Nephron (organoid): ENCODE measurements around the gene TCTN2.

Source experiments
- H3K27ac Mint-ChIP-seq, 3 experiments: 2 replicates each; pipeline ENCODE4 v1.8.0; 2020; ENCODE audit warnings: mixed read lengths in 3 of 3, mild to moderate bottlenecking in 2 of 3, moderate library complexity in 1 of 3
- H3K27me3 Mint-ChIP-seq: 2 replicates; pipeline ENCODE4 v1.8.0; 2021; ENCODE audit warnings: low read depth, mild to moderate bottlenecking, moderate library complexity, mixed read lengths
- H3K36me3 Mint-ChIP-seq: 2 replicates; pipeline ENCODE4 v1.8.0; 2020; ENCODE audit warnings: low read depth, mixed read lengths
- H3K4me1 Mint-ChIP-seq: 2 replicates; pipeline ENCODE4 v1.8.0; 2020; ENCODE audit warnings: mixed read lengths
- H3K4me3 Mint-ChIP-seq, 3 experiments: 2 replicates each; pipeline ENCODE4 v1.8.0; 2020; ENCODE audit warnings: mild to moderate bottlenecking in 3 of 3, mixed read lengths in 3 of 3, moderate library complexity in 2 of 3
- H3K9me3 Mint-ChIP-seq: 2 replicates; pipeline ENCODE4 v1.8.0; 2020; ENCODE audit warnings: mixed read lengths
- TF ChIP-seq, protein P1 (sequence below), 3 experiments: fragments of 200-600 bp; sonication (generic); IDR thresholded peaks; one replicate each; pipeline ENCODE4 v1.5.0; 2021; ENCODE audit warnings: antibody characterized with exemption in 3 of 3; ENCODE audit not compliant: unreplicated experiment in 3 of 3

TCTN2 gene

DNA sequence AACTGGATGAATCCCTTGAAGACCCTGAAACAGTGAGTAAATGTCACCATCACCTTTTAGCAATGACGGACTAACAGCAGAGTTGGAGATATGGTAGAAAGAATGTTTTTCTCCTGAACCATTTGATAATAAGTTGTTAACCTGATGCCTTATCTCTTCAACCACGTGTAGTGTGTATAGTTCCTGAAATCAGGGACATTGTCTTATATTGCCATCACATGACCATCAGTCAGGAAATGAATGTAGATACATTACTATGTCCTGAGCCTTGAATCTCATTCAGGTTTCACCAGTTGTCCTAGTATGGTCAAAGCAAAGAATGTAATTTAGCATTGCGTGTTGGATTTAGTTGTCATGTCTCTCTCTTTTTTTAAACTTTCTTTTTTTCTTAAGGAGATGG lies 57.0 kb downstream of the TCTN2 start:
- Mint-ChIP-seq H3K27ac (no peak overlapping the region), H3K9me3 (no peaks in the 10 kb centered on the region), H3K4me3 (no peak overlapping the region), H3K27me3 (no peaks in the 10 kb centered on the region), H3K4me1 (no peaks in the 10 kb centered on the region), H3K36me3 (peaks cover 63% of the 10 kb centered on the region)
- TF ChIP-seq, protein P1, sequence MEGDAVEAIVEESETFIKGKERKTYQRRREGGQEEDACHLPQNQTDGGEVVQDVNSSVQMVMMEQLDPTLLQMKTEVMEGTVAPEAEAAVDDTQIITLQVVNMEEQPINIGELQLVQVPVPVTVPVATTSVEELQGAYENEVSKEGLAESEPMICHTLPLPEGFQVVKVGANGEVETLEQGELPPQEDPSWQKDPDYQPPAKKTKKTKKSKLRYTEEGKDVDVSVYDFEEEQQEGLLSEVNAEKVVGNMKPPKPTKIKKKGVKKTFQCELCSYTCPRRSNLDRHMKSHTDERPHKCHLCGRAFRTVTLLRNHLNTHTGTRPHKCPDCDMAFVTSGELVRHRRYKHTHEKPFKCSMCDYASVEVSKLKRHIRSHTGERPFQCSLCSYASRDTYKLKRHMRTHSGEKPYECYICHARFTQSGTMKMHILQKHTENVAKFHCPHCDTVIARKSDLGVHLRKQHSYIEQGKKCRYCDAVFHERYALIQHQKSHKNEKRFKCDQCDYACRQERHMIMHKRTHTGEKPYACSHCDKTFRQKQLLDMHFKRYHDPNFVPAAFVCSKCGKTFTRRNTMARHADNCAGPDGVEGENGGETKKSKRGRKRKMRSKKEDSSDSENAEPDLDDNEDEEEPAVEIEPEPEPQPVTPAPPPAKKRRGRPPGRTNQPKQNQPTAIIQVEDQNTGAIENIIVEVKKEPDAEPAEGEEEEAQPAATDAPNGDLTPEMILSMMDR (IDR thresholded peaks at IDR 0.05; ENCODE audit: unreplicated experiment in 3 of 3) = no peak

DNA sequence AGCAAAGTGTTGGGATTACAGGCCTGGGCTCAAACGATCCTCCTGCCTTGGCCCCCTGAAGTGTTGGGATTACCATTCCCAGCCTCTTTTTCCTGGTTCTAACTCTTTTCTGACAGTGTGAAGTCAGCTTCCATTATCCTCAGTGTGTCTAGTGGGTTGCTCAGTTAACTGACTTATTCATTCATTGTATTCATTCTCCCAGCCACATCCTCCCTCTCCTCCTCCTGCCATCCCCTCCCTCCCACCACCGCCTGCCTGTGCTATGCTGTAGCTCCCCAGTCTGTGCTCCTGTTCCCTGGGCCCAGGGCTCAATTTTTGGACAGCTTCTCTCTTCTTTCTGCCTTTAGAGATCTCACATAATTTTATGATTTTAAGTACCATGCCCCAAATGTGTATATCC lies 60.7 kb downstream of the TCTN2 start:
- Mint-ChIP-seq H3K4me1 (no peaks in the 10 kb centered on the region), H3K36me3 (peaks cover 77% of the 10 kb centered on the region), H3K27me3 (no peaks in the 10 kb centered on the region), H3K27ac (no peak overlapping the region), H3K9me3 (no peaks in the 10 kb centered on the region), H3K4me3 (no peak overlapping the region)
- TF ChIP-seq, protein P1 (IDR thresholded peaks at IDR 0.05; ENCODE audit: unreplicated experiment in 3 of 3) = no peak

DNA sequence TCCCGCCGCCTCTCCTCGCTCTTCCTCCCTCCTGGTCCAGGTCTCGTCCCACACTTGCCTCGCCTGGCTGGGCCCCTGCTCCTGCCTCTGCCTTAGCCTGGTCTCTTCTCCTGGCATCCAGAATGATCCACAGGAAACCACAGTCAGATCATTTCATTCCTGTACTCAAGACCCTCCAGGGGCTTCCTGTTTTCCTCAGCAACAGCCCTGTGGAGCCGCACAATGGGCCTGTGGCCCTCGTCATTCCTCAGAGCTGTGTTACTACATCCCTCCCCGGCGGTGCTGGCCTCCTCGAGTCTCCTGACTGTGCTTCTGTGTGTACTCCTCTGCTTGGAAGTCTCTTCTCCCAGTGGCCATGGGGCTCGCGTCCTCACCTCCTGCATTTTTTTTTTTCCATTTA lies 61.3 kb downstream of the TCTN2 start:
- Mint-ChIP-seq H3K27me3 (no peaks in the 10 kb centered on the region), H3K4me1 (no peaks in the 10 kb centered on the region), H3K4me3 (no peak overlapping the region), H3K27ac (no peak overlapping the region), H3K9me3 (no peaks in the 10 kb centered on the region), H3K36me3 (peaks cover 81% of the 10 kb centered on the region)
- TF ChIP-seq, protein P1 (IDR thresholded peaks at IDR 0.05; ENCODE audit: unreplicated experiment in 3 of 3) = no peak

DNA sequence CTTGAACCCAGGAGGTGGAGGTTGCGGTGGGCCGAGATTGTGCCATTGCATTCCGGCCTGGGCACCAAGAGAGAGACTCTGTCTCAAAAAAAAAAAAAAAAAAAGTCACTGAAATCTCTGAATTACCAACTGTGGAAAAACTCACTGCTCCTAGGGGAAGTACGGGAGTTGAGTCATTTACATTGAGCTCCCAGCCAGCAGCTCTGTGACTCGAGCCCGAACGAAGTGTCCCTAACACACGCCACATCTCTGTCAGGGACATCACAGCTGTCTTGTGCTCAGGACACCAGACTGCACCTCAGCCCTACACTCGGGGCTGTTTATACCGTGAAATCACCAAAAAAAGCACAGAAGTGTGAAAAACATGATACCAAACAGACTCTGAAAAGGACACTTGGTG lies 62.3 kb downstream of the TCTN2 start:
- Mint-ChIP-seq H3K27ac (no peak overlapping the region), H3K4me3 (no peak overlapping the region), H3K9me3 (no peaks in the 10 kb centered on the region), H3K27me3 (no peaks in the 10 kb centered on the region), H3K4me1 (no peaks in the 10 kb centered on the region), H3K36me3 (peaks cover 79% of the 10 kb centered on the region)
- TF ChIP-seq, protein P1 (IDR thresholded peaks at IDR 0.05; ENCODE audit: unreplicated experiment in 3 of 3) = no peak

DNA sequence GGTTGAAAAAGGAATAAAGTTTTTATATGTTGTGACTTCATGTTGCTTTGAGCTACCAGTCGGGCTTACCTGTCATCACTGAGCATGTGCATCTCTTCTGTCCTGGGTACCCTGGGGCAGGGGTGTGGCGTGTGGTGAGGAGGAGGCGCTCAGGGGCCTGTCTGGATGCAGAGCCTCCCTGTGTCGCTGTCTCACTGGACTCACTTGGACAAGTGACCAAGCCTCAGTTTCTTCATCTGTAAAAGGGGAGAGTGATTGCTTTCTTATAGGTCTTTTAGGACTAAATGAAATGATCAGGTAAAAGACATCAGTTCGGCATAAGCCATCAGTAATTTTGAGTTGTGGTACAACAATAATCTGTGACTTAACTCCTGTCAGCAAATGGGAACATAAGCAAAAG lies 63.4 kb downstream of the TCTN2 start:
- TF ChIP-seq, protein P1 (IDR thresholded peaks at IDR 0.05; ENCODE audit: unreplicated experiment in 3 of 3) = no peak
- no peaks in the 10 kb centered on the region for H3K27me3 Mint-ChIP-seq
- no peak overlapping the region for H3K27ac Mint-ChIP-seq
- H3K36me3 Mint-ChIP-seq = peaks cover 76% of the 10 kb centered on the region
- no peak overlapping the region for H3K4me3 Mint-ChIP-seq
- no peaks in the 10 kb centered on the region for H3K9me3 Mint-ChIP-seq
- H3K4me1 Mint-ChIP-seq = no peaks in the 10 kb centered on the region

DNA sequence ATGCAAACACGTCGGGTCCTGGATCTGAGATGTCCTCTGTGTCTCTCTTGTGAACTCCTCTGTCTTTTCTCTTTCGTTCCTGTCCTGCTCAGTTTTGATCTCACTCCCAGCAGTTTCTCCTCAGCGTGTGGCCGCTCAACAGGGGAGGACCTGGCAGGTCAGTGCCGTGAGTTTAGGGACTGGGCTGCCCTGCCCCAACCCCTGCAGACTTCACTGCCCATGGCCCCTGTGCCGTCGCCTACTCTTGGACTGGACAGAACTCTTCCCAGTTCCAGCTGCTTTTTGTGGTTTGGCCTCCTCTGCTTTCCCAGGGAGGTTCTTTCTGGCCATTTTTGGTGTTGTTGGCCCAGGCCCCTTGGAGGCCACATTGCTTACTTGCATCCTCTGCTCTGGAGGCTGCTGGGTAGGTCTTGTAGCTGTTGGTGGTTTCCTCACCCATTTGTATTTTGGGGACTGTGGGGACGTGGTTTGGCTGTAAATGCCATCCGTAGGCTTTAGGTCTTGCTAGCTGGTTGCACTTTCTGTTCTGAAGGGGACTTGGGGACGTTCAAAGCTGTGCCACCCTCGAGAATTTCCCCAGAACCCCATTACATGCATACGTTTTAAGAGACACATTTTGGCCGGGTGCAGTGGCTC lies 71.1 kb downstream of the TCTN2 start:
- Mint-ChIP-seq H3K27ac (no peak overlapping the region), H3K4me3 (no peak overlapping the region), H3K4me1 (no peaks in the 10 kb centered on the region), H3K36me3 (peaks cover 61% of the 10 kb centered on the region), H3K27me3 (no peaks in the 10 kb centered on the region), H3K9me3 (no peaks in the 10 kb centered on the region)
- TF ChIP-seq, protein P1 (IDR thresholded peaks at IDR 0.05; ENCODE audit: unreplicated experiment in 3 of 3) = no peak
